Gastroesophageal sphincter (tissue), 4 donors: ENCODE data around the gene AXIN2. TPM values are rescaled to one million over a fixed set of nuclear protein-coding genes. Genes with fewer than 3 reads are reported as not detected.

Experiments used
- ATAC-seq: fragments of 150-250 bp; one replicate; pipeline ENCODE4 v1.9.1; 2016; ENCODE audit warnings: mild to moderate bottlenecking, moderate library complexity
- H3K27ac ChIP-seq, 4 donors: fragments of 200-600 bp; sonication (generic) in 3 of 4; 1 replicate in 3 of 4; 2 replicates in 1 of 4; pipeline ENCODE4 v1.5.1; 2016 to 2019
- H3K27me3 ChIP-seq: fragments of 200-600 bp; sonication (generic); one replicate; pipeline ENCODE4 v1.5.1; 2019
- H3K36me3 ChIP-seq, 2 donors: fragments of 200-600 bp; sonication (generic); one replicate each; pipeline ENCODE4 v1.5.1; 2019; ENCODE audit warnings: control low read depth in 1 of 2
- H3K4me1 ChIP-seq, 3 donors: fragments of 200-600 bp; sonication (generic); 1 replicate in 2 of 3; 2 replicates in 1 of 3; pipeline ENCODE4 v1.5.1; 2016 to 2019; ENCODE audit warnings: control low read depth in 2 of 3
- H3K4me3 ChIP-seq, 2 donors: fragments of 200-600 bp; sonication (generic); one replicate each; pipeline ENCODE4 v1.5.1; 2019; ENCODE audit warnings: mild to moderate bottlenecking in 1 of 2, moderate library complexity in 1 of 2
- H3K9me3 ChIP-seq, 3 donors: fragments of 200-600 bp; sonication (generic); one replicate each; pipeline ENCODE4 v1.5.1; 2017 to 2019; ENCODE audit warnings: control low read depth in 2 of 3
- CTCF ChIP-seq, 4 experiments: fragments of 200-600 bp in 2 of 4; fragments of 450-650 bp in 2 of 4; sonication (generic) in 1 of 4; IDR thresholded peaks; one replicate each; pipeline ENCODE4 v1.5.1; 2017 to 2019; ENCODE audit warnings: antibody characterized with exemption in 4 of 4, mild to moderate bottlenecking in 2 of 4, moderate library complexity in 2 of 4
- EP300 ChIP-seq: sonication (generic); formaldehyde crosslinking; IDR thresholded peaks from one replicate; pipeline ENCODE4 v1.6.1; 2017; ENCODE audit warnings: antibody characterized with exemption, mild to moderate bottlenecking
- POLR2A ChIP-seq, 2 donors: fragments of 450-650 bp; IDR thresholded peaks; one replicate each; pipeline ENCODE4 v1.6.1; 2017; ENCODE audit warnings: antibody characterized with exemption in 2 of 2, mild to moderate bottlenecking in 2 of 2, moderate library complexity in 1 of 2
- POLR2AphosphoS5 ChIP-seq: sonication (generic); formaldehyde crosslinking; IDR thresholded peaks from one replicate; pipeline ENCODE4 v1.6.1; 2017; ENCODE audit warnings: antibody characterized with exemption
- WGBS, 2 donors: methylation state at CpG; one replicate each; pipeline ENCODE4 v1.1.5; 2018; ENCODE audit warnings: low coverage in 1 of 2; 5-methylcytosine and 5-hydroxymethylcytosine counted together
- total RNA-seq, 4 donors: library from RNA; depleted of rRNA; stranded (reverse); fragments of >200 nt; gene quantifications; one replicate each; pipeline ENCODE4 v1.1.0, GENCODE V29; 2016

Gene AXIN2
- total RNA-seq, 4 donors from 2014 or later = 17.2 to 49.6 (median 40.5) TPM

GRCh38 chr17:65593855-65594845, 32.7 kb upstream of the AXIN2 start:
- H3K4me1 ChIP-seq = peaks cover 0 to 13% (median 0%) of the 10 kb centered on the region in 3 donors
- no peak for TF ChIP-seq POLR2AphosphoS5
- no peak for TF ChIP-seq CTCF (IDR thresholded peaks at IDR 0.05)
- TF ChIP-seq POLR2A (IDR thresholded peaks at IDR 0.05) = no peak
- TF ChIP-seq EP300 = no peak
- H3K36me3 ChIP-seq = no peaks in the 10 kb centered on the region
- WGBS, 2 donors = 36 to 60% methylated on average over 10 to 18 of the region's 18 CpGs
- no peak for ATAC-seq
- H3K4me3 ChIP-seq = peak overlapping the region in 1 of 2 donors; percentile 6
- H3K27me3 ChIP-seq = no peaks in the 10 kb centered on the region
- H3K9me3 ChIP-seq = no peaks in the 10 kb centered on the region
- peak overlapping the region in 3 of 4 donors; percentile 7 to 38 (median 24) for H3K27ac ChIP-seq

- Histone ChIP-seq H3K36me3 (no peaks in the 10 kb centered on the region), H3K27ac (no peak overlapping the region), H3K27me3 (no peaks in the 10 kb centered on the region), H3K4me3 (peak overlapping the region in 1 of 2 donors; percentile 6), H3K9me3 (no peaks in the 10 kb centered on the region), H3K4me1 (peaks cover 0 to 13% (median 3%) of the 10 kb centered on the region in 3 donors)
- 62 to 85% methylated on average over 10 to 11 of the region's 19 CpGs for WGBS, 2 donors
- TF ChIP-seq POLR2AphosphoS5 = no peak
- TF ChIP-seq POLR2A (IDR thresholded peaks at IDR 0.05) = no peak
- TF ChIP-seq EP300 = no peak
- TF ChIP-seq CTCF (IDR thresholded peaks at IDR 0.05) = no peak
- no peak for ATAC-seq
These were observed 31.8 kb upstream of the AXIN2 start for GRCh38 chr17:65593092-65593854.

GRCh38 chr17:65592125-65592965, 30.9 kb upstream of the AXIN2 start:
- no peaks in the 10 kb centered on the region for H3K36me3 ChIP-seq
- no peaks in the 10 kb centered on the region for H3K9me3 ChIP-seq
- no peaks in the 10 kb centered on the region for H3K27me3 ChIP-seq
- TF ChIP-seq EP300 (no peak), POLR2A (IDR thresholded peaks at IDR 0.05) (no peak), POLR2AphosphoS5 (no peak)
- no peak overlapping the region for H3K4me3 ChIP-seq
- WGBS, 2 donors = 67% methylated on average over 2 of the region's 7 CpGs; no CpG with 5 or more reads in 1 of the 2 donors
- H3K4me1 ChIP-seq = peaks cover 0 to 13% (median 6%) of the 10 kb centered on the region in 3 donors
- H3K27ac ChIP-seq = no peak overlapping the region
- no peak for ATAC-seq

GRCh38 chr17:65589321-65589720, 27.9 kb upstream of the AXIN2 start:
- Histone ChIP-seq H3K4me3 (no peak overlapping the region), H3K27me3 (no peaks in the 10 kb centered on the region), H3K4me1 (peaks cover 0 to 8% (median 6%) of the 10 kb centered on the region in 3 donors), H3K36me3 (no peaks in the 10 kb centered on the region), H3K9me3 (no peaks in the 10 kb centered on the region), H3K27ac (no peak overlapping the region)
- WGBS, 2 donors = 83% methylated on average over 1 of the region's 5 CpGs; no CpG with 5 or more reads in 1 of the 2 donors
- no peak for TF ChIP-seq POLR2AphosphoS5
- no peak for TF ChIP-seq EP300
- TF ChIP-seq POLR2A (IDR thresholded peaks at IDR 0.05) = no peak
- TF ChIP-seq CTCF (IDR thresholded peaks at IDR 0.05) = no peak
- no peak for ATAC-seq
